Activated T-cell treated with anti-CD3 and anti-CD28 coated beads, Interleukin-2, amount 50 U/mL, for 1 hour (primary cell): Measurements from ENCODE around the gene CMTR1.
"Not testable (repeated sequence)": the region's sequence is repeated elsewhere in the genome, so short reads cannot be mapped to it uniquely, and the experiment has no call there.

Experiments
- DNase-seq: peaks from one replicate; pipeline ENCODE4 v3.0.0-alpha.2; 2020

Gene CMTR1

DNA sequence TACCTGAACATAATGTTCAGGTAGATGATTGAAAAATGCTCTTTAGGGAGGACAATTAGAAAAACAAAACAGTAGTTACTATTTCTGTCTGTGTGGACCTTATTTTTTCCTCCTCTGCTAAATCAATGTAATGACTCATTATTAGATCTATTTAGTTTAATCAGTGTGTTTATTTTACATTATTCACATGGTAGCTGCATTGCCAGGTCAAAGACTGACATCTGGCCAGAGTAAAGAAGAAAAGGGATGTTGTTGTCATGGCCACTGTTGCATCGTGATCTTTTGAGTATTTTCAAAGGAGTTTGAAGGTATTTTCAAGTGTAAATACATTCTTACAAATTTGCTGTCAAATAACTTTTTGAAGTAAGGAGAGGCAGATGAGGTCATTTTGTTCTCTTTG is 5.9 kb downstream of the CMTR1 start:
- no peak for DNase-seq

DNA sequence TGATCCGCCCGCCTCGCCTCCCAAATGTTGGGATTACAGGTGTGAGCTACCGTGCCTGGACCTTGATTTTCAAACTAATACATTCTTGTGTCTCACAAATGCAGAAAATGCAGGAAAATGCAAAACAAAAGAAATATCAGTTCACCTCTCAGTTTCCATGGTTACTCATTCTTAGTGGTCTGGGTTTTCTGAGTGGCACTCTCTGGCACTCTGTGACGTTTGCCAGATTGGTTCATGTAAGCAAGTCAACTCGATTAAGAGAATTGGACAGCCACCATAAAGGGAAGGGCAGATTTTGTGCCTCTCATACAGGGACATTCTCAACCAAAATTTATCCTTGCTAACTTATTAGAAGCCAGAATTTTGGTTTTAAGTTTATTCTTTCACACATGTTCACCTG is 8.6 kb downstream of the CMTR1 start:
- DNase-seq, result no peak

DNA sequence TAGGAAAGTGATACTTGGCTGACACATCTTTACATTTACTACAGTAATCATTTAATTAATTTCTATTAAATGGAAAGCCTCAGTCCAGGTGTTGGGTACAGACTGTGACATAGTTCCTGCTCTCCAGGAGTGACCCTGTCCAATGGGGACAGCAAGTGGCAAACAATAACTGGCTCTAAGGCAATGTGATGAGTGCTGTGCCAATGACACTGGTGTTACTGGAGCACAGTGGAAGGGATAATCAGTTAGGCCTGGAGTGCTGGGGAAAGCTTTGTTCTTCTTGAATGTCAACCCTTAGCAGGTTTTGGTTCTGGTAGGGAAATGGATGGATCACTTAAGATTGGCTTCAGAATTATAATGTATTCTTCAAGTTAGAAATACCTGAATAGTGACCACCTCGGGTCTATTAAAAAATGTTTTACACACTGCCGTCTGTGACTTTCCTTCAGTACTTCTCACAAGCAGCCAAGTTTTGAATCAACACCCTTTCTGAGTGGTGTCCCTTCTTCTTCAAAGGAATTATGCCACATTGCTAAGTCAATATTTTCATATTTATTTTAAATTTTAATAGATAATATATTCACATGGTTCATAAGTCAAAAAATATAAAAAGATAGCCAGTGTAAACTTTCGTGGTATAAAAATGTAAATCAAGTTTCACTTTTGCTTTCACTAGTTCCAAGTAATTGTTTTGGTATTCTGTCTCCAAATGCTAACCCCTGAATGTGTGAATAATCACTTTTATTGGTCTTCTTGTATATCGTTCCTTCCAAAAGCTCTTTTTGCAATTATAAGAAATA is 9.6 kb downstream of the CMTR1 start:
- DNase-seq, result no peak

DNA sequence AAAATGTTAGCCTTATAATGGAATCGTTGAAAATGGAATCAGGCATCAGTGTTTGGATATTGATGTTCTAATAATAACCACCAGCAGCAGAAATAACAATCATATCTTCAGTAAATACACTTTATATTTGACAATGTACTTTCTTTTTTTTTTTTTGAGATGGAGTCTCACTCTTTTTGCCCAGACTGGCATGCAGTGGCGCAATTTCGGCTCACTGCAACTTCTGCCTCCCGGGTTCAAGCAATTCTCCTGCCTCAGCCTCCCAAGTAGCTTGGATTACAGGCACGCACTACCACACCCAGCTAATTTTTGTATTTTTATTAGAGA is 10.2 kb downstream of the CMTR1 start:
- not testable (repeated sequence) for DNase-seq

DNA sequence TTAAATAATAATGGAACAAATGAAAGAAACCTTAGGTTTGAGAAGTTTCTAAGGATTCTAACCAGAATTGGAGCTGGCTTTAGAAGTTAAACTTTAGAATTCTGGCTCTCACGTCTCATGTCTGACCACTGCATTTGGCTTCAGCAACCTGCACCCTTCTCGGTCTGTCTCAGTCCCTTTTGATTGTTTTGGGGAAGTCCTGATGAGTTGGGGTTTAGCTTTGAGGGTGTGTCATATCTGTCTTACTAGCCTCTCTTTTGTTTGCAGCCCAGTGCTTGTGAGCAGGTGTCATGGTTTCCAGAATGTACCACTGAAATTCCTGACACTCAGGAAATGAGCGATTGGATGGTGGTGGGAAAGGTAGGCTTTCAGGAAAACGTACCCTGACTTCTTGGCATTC is 17.0 kb downstream of the CMTR1 start:
- no peak for DNase-seq

DNA sequence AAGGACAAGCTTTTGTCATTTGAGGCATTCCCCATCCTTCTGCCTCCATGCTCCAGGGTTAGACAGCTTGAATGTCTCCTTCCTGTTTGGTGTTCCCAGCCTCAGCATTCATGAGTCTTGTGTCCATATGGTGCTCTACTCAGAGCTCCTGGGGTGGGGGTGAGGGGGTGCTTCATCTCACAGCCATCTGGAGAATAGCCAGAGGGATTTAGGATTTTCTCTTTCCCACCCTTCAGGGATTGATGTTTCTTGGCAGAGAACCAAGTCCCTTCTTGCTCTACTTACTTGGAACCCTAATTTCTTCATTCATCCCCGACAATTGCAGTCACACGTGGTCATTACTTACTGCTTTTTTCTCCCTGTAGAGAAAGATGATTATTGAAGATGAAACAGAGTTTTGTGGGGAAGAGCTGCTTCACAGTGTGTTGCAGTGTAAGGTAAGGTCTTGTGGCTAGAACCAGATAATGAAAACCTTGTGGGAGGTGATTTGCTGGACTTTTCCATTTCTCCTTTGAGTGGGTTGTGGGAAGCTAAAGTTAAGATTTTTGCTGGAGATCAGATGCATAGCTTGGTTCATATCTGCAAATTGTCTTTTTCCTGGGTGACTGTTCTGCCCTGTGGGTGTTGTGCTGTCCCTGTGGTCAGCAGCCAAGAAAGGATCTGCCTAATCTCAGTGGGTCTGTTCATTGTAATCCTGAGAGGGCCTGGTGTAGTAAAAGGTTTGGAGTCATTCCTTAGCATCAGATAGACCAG is 18.6 kb downstream of the CMTR1 start:
- no peak for DNase-seq

DNA sequence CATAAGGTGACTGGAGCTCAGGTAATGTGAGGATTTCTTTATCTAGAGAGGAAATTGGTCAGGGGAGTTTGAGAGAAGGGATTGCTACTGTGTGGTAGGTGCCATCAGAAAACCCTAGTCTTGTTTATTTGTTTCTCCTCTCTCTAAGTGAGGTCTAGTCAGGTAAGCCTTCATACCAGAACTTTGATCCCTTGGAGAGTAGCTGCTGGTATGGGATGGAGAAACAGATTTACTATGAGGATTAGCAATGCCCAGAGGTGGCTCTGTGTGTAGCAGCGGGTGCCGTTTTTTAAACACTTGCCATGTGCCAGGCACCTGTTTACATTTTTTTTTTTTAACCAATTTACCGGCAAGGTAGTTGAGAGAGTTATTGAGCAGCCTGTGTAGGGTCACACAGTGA is 19.5 kb downstream of the CMTR1 start:
- no peak for DNase-seq

DNA sequence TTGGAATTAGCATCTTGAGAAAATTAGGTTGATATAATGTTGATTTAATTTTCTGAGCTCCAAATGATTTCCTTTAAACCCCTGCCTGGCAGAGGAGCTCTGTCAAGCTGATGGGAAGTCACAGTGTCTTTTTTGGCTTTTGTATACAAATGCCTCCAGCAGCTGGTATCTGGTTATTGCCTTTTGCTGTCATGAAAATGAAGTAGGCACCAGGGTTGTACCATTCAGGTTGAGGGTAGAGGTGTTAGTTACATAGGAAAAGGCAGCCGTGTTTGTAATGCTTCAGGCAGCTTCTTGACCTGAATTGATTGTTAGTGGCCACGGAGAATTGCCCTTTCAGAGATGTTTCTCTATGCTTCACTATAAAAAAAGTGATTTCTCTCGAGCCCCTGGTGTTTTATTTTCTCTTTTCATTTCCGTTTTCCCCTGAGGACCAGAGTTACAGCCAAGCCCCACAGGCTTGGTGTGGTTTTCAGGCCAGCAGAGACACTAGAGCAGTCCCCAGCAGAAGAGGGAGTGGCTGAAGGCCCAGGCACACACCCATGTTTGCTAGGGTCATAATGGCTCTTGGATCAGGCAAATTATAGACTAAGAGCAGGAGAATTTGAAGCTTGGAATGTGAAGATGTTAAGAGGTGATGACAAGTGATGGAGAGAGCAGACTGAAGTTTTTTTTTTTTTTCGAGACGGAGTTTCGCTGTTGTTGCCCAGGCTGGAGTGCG is 21.6 kb downstream of the CMTR1 start:
- no peak for DNase-seq

DNA sequence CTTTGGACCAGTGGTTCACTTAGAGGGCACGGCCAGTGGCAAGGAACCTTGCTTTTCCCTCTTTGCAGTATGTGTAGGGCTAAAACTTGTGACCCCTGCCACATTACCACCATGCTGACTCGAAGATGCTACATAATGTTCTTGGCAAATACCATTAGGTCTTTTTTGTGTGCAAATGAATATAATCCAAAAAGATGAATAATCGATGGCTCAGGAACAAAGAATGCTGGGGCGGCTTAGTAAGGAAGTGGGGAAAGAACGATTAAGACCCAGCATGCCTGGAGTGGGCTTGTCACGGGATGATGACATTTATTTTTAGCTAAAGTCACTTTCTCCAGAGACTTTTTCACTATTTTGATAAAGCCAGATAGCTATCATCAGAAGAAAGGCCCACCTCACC is 23.1 kb downstream of the CMTR1 start:
- DNase-seq, result no peak

DNA sequence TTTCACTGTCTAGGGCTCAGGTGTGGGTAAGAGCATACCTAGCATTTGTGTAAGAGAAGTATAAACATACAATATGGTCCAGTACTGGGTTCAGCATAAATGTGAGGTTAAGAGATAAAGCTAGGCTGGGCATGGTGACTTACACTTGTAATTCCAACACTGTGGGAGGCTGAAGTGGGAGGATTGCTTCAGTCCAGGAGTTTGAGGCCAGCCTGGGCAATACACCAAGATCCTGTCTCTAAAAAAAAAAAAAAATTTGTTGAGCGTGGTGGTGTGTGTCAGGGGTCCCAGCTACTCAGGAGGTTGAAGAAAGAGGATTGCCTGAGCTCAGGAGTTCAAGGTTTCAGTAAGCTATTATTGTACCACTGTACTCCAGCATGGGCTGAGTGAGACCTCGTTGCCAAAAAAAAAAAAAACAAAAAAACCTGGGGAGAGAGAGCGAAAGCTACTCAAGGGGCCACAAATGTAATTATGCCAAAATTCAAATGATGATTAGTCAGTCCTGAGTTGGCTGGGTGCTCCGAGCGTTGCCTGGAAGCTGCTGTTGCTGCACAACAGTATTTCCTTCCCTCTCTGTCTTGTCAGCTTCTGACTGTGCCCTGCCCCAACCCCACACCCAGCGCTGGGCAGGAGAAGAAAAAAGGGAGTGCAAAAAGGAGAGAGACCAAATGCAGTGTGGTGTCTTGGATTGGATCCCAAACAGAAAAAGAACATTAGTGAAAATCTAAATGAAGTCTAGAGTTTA is 24.0 kb downstream of the CMTR1 start:
- no peak for DNase-seq

DNA sequence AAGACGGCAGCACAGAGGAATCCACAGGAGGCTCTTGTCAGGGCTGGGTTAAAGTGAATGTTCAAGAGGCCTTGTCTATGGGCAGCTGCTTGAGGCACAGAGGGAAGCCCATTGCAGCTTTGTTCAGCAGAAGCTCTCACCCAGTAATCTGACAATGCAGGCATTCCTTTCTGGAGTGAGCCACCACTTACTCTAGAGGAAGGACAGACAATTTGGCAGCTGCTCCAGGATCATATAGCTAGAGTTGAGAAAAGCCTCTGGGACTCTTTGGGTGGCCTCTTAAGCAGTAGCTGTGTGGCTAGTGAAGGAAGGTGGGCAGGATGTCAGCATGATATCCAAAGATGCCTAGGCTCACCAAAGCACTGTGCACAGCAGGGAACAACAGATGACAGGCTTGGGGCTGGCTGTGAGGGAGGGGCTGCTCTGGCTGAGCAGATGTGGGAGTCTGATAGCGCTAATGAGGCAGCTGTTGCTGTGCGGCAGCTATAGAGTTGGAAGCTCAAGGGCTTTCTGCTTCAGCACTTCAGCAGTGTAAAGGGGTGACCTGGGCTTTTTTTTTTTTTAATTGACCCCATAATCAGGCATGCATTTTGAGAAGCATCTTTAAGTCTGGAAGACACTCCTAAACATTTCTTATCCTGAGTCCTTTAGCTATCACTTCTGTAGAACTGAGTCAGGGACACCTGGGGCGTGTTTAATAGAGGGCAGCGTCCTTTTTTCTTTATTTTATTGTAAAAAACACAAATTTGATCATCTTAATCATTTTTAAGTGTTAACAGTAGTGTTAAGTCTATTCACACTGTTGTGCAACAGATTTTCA is 27.2 kb downstream of the CMTR1 start:
- DNase-seq, result no peak

DNA sequence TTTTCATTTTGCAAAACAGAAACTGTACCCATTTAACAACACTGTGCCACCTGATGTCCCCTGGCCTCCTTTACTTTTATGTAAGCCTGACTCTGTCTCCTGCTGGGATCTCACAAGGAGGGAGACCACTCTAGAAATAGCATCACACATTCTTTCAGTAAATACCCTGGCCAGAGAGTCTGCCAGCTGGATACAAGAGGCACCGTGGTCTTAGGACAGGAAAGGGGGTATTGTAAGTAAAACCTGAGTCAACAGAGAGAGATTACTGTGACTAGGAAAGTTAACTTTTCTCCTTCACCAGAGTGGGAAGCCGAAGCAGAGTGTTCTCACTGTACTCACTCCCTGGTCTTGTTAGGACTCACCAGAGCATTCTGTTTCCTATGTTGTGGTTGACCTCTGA is 27.8 kb downstream of the CMTR1 start:
- DNase-seq, result no peak

DNA sequence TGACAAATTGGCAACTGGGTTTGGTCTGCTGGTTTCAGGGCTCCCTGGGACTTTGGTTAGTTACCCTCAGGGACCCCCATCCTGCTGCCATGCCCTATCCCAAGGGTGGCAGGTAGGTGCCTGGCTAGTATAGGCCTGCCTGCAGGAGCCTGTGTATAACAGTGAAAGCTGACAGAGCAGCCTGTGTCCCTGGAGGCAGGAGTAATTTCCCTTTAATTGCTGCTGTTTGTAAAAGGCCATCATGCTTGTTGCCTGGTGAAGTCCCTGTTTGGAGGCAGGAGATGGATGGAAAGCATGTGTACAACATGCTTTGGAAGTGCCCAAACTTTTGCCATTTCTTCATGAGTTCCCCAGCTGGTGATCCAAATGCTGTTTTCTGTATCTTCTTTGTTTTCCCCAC is 30.1 kb downstream of the CMTR1 start:
- DNase-seq, result no peak

DNA sequence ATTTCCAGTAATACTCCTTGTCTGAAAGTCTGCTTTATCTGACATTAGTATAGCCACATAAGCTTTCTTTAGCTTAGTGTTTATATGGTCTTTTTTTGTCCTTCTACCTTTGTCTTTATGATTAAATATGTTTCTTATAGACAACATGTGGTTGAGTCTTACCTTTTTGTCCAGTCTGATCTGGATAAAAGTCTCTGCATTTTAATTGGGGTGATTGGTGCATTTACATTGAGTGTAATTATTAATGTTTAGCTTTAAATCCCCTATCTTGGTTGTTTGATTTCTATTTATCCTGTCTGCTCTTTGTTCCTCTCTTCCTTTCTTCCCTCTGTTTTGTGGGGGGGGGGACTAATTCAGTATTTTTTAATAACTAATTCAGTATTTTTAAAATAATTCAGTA is 34.7 kb downstream of the CMTR1 start:
- no peak for DNase-seq

DNA sequence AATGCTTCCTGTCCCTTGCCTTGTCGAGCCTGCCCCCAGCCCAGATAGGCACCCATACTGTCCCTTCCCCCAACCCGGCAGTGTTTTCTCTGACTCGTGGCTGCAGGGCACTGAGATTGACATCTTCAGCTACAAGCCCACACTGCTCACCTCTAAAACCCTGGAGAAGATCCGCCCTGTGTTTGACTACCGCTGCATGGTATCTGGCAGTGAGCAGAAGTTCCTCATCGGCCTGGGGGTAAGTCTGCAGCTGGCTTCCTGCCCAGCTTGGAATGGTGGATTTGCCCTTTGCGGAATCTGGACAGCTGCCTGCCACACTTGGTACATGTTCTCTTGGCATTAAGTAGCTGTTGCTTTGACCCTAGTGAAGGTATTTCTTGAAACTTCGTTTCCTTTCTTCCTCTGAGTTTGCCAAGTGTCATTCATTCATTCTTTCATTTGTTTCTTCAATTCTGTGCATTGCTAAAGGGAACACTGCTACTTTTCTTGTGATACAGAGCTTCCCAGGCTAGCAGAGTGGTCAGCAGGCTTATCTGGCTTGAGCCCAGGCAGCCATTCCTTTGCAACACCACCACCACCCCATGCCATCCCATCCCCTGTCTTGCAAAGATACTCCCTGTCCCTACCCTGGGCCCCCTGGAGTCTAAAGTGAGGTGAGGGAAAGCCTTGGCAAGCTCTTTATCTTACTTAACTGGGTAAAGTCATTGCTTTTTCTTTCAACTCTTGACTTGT is 40.5 kb downstream of the CMTR1 start:
- DNase-seq, result no peak

DNA sequence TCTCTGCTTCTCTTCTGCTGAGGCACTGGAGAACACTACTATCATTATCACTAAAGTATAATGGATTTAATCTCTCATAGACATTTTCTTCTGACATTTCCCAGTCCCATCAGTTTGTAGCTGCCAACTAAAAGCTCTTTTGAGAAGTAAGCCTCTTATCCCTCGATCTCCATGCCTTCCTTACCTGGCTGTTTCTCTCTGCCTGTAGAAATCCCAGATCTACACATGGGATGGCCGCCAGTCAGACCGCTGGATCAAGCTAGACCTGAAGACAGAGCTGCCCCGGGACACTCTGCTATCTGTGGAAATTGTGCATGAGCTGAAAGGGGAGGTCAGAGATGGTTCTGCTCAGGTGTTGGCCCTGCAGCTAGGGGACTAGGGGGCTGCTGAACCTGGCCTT is 41.3 kb downstream of the CMTR1 start:
- DNase-seq, result no peak

DNA sequence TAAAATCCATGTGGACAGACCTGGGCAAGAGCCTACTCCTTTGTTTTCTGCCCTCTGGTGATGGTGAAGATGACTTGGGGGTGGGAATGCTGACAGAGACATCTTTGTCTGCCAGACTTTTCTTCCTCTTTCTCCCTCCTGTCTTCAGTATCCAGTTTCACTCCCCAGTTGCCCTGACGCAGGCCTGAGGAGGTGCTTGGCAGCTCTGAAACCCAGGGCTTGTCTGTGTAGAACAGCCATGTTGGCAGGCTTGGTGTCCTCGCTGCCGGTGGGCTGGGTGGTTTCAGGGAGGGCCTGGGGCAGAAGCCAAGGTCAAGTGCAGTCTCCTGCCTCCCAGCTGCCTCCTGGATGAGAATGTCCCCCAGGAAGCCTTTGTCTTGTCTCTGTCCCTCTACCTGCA is 44.2 kb downstream of the CMTR1 start:
- no peak for DNase-seq

DNA sequence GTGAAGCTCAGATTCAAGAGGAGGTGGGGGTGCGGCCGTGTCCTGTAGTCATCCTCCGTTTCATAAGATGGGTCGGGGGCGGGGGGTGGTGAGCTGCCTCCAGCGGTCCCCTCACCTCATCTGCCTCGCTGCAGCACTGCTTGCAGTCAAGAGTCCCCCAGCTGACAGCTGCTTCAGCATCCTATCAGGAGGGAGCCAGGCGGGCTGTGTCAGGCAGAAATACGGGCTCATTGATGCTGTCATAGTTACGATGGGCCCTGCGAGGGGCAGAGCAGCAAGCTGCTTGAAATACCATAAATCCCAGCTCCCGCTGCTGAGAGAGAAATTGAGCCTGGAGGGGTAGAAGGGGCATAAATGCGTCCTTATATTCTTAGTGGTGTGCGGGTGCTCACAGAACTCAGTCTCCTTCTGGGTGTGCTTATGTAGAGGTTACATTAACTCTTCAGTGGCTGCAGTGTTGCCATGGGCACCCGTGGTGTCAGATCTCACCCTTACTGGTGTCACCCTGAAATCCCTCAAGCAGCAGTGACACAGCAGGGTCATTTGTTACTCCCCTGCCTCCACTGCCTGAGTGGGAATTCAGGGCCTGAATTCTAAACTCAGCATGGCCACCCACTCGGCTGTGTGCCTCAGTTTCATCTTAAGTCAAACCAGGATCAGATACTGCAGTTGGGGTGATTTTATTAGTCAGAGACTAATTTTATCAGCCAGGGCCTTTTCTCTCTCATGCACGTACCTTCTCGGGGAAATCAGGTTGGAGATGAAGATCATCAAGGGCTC is 44.8 kb downstream of the CMTR1 start:
- DNase-seq, result no peak

DNA sequence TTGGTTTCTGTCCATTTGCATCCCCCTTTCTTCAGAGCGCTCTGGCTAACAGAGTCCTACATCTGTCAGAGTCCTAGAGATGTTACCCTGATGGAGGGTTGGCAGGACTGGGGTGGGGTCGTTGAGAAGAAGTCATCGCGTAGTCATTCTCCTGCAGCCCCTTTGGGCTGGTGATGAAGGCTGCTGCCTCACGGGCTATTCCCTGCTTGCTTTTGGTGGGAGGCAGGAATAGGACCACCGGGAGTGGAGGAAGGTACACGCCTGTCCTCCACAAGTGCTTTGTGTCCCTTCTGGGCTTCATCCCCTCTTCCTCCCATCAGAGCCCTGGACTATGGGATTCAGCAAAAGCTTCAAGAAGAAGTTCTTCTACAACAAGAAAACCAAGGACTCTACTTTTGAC is 45.8 kb downstream of the CMTR1 start:
- DNase-seq, result no peak

DNA sequence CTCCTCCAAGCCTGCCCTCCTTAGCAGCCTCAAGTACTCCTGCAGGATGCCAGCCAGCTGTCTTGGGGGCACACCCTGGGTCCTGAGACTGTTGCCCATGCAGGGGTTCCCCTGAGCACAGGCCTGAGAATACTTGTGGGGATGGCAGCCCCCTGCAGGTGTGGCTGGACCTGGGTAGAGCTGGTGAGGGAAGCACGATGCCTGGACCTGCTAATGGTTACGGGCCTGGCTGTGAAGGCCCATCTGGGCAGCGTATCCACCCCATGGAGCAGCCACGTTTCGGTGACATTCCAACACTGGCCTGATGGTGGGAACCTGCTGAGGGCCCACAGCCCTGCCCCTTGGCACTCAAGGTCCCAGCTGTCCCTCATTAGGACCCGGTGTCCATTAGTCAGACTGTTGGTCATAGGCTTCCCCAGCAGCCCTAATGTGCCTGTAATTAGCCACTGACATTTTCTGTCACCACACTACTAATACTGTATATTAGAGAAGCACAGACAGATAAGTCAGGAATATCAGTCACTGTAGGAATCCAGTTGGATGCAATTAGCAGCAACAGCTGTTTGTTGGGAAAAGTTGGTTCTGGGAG is 46.3 kb downstream of the CMTR1 start:
- DNase-seq, result no peak
